Right lobe of liver (tissue), 6 donors: ENCODE measurements around the gene AAGAB. TPM values are rescaled to one million over a fixed set of nuclear protein-coding genes. Genes with fewer than 3 reads are reported as not detected.

Experiments used
- ATAC-seq, 4 donors: fragments of 200-7000 bp; cut with Tn5 transposase; one replicate each; pipeline ENCODE4 v1.9.1; 2020; ENCODE audit warnings: mild to moderate bottlenecking in 4 of 4, moderate library complexity in 4 of 4
- DNase-seq, 3 donors: peaks; one replicate each; pipeline ENCODE4 v3.0.0-alpha.2; 2020
- H3K27ac ChIP-seq, 3 donors: fragments of 200-600 bp; one replicate each; pipeline ENCODE4 v1.8.0; 2022
- H3K27me3 ChIP-seq, 2 donors: fragments of 200-600 bp; one replicate each; pipeline ENCODE4 v1.8.0; 2022
- H3K36me3 ChIP-seq, 4 donors: fragments of 200-600 bp; sonication (generic) in 1 of 4; one replicate each; pipeline versions ENCODE4 v1.5.1 to v1.8.0; 2017 to 2022; ENCODE audit warnings: control low read depth in 1 of 4
- H3K4me1 ChIP-seq, 4 donors: fragments of 200-600 bp; sonication (generic) in 1 of 4; one replicate each; pipeline versions ENCODE4 v1.5.1 to v1.8.0; 2017 to 2022; ENCODE audit warnings: control low read depth in 1 of 4
- H3K4me3 ChIP-seq, 3 donors: fragments of 200-600 bp; one replicate each; pipeline ENCODE4 v1.8.0; 2022
- H3K9me3 ChIP-seq, 4 donors: fragments of 200-600 bp; sonication (generic) in 1 of 4; one replicate each; pipeline versions ENCODE4 v1.5.1 to v1.8.0; 2017 to 2022; ENCODE audit warnings: control low read depth in 1 of 4
- POLR2A ChIP-seq: fragments of 450-650 bp; IDR thresholded peaks from one replicate; pipeline ENCODE4 v1.6.1; 2017; ENCODE audit warnings: antibody characterized with exemption, mild to moderate bottlenecking
- WGBS: methylation state at CpG from one replicate; pipeline ENCODE4 v1.1.6; 2018; ENCODE audit warnings: low coverage, low lambda C conversion rate; ENCODE audit not compliant: insufficient coverage; ENCODE audit errors: missing lambda C conversion rate; 5-methylcytosine and 5-hydroxymethylcytosine counted together
- intact Hi-C, 2 donors: fragments of 100-400 bp; cut with DNase I; formaldehyde crosslinking; loops; one replicate each; pipeline versions ENCODE4 v1.11.2 to v1.14.1; 2022
- total RNA-seq, 6 experiments: library from RNA; depleted of rRNA in 2 of 6; stranded (reverse); fragments of >200 nt in 2 of 6; fragmentation: NEBNext Ultra II Directional in 3 of 6; extraction: Animal tissue kit (Norgen Biotek cat#: 25700) in 3 of 6; gene quantifications; one replicate each; pipeline versions ENCODE4 v1.1.0 to v1.2.4, GENCODE V29; 2016 to 2023
- TF ChIP-seq, protein P1 (sequence below), 4 donors: fragments of 200-600 bp in 3 of 4; fragments of 450-650 bp in 1 of 4; IDR thresholded peaks; one replicate each; pipeline versions ENCODE4 v1.5.1 to v1.8.0; 2016 to 2022; ENCODE audit warnings: antibody characterized with exemption in 4 of 4, mild to moderate bottlenecking in 2 of 4
- donor health status: DM: no; HTN: yes; CAD: no.
- donor health status: DM: no; HTN: no; CAD: no.
- donor health status: DM: no; HTN: no; CAD: no.
- donor health status: DM: no; HTN: yes; CAD: no.
- donor health status: DM: no; HTN: yes; CAD: no.

The AAGAB gene
- total RNA-seq, 6 experiments from 2014 or later, result 11.0 to 15.6 (median 13.6) TPM

DNA sequence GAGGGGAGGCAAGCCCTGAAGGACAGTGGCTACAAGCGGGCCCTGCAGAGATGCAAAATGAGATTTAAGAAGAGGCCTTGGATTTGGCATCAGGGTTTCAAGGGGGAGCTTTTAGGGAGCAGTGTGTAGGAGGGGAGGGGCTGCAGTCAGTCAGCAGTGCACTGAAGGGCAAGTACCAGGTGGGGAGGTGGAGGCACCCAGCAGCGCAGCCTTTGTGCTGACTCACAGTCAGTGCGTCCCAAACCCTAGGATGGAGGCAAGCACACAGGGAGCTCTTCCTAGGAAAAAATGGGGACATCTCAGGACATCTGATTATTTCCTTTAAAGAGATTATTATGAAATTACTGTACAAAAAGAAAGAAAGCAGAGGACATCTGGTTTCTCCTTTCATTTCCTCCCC is 80.0 kb downstream of the AAGAB start:
- 100% methylated on average over 3 of the region's 3 CpGs for WGBS
- no peak overlapping the region for H3K27ac ChIP-seq
- no peak for DNase-seq

DNA sequence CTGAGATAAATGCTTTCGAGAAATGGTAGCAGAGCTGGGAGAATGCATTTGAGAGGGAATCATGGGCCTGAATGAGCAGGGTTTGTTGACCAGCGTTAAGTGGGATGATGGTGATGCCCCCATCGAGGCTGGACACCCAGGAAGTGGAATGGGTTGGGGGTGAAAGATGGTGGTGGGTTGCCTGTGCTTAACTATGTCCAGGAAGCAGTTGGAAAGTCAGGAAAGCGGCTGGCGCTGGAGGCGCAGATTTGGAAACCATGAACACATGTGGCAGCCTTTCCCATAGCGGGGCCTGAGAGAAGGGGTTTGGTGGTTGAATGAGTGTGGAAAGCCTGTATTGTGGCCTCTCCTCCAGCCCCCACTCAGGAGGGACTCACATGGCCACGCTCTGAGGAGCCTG is 80.7 kb downstream of the AAGAB start:
- ATAC-seq (no peak), DNase-seq (no peak)
- H3K36me3 ChIP-seq, result peaks cover 0 to 11% (median 4%) of the 10 kb centered on the region in 4 donors
- no peak overlapping the region for H3K4me3 ChIP-seq
- no peak overlapping the region for H3K27ac ChIP-seq
- WGBS, result 89% methylated on average over 7 of the region's 8 CpGs
- H3K27me3 ChIP-seq, result no peaks in the 10 kb centered on the region
- intact Hi-C loops, result loop anchor here in 1 of 2 donors (10.0 kb wide), 1 partner anchor 99 kb away; no protein-coding TSS in a partner anchor
- H3K4me1 ChIP-seq, result no peaks in the 10 kb centered on the region
- no peaks in the 10 kb centered on the region for H3K9me3 ChIP-seq
- no peak for TF ChIP-seq POLR2A
- TF ChIP-seq, protein P1, sequence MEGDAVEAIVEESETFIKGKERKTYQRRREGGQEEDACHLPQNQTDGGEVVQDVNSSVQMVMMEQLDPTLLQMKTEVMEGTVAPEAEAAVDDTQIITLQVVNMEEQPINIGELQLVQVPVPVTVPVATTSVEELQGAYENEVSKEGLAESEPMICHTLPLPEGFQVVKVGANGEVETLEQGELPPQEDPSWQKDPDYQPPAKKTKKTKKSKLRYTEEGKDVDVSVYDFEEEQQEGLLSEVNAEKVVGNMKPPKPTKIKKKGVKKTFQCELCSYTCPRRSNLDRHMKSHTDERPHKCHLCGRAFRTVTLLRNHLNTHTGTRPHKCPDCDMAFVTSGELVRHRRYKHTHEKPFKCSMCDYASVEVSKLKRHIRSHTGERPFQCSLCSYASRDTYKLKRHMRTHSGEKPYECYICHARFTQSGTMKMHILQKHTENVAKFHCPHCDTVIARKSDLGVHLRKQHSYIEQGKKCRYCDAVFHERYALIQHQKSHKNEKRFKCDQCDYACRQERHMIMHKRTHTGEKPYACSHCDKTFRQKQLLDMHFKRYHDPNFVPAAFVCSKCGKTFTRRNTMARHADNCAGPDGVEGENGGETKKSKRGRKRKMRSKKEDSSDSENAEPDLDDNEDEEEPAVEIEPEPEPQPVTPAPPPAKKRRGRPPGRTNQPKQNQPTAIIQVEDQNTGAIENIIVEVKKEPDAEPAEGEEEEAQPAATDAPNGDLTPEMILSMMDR (IDR thresholded peaks at IDR 0.05), result no peak

More for the DNA sequence above, 80.0 kb downstream of the AAGAB start:
- Histone ChIP-seq H3K27me3 (no peaks in the 10 kb centered on the region), H3K4me3 (no peak overlapping the region), H3K36me3 (peaks cover 0 to 13% (median 4%) of the 10 kb centered on the region in 4 donors), H3K9me3 (no peaks in the 10 kb centered on the region), H3K4me1 (no peaks in the 10 kb centered on the region)
- intact Hi-C loops, result loop anchor here in 1 of 2 donors (10.0 kb wide), 1 partner anchor 100 kb away; no protein-coding TSS in a partner anchor
- TF ChIP-seq, protein P1 (IDR thresholded peaks at IDR 0.05), result no peak
- no peak for TF ChIP-seq POLR2A
- ATAC-seq, result no peak

DNA sequence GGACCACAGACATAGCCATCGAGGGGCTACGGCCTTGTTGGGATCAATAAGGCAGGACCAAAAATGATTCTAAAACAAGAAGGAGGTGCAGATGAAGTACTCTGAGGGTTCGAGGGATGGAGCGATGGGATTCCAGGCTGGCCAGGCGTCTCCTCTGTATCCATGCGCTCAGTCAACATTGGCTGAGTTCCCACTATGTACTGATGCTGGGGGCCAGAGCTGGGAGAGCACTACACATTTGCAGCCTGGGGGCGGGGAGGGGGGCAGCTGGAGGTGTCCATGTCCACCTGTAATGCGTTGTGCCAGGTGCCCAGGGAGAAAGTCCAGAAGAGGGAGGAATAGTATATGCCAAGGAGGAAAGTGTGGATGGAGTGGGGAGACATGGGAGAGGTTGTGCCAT is 81.5 kb downstream of the AAGAB start:
- WGBS, result 79% methylated on average over 8 of the region's 8 CpGs
- TF ChIP-seq, protein P1 (IDR thresholded peaks at IDR 0.05), result no peak
- no peak for TF ChIP-seq POLR2A
- no peak for DNase-seq
- H3K9me3 ChIP-seq, result no peaks in the 10 kb centered on the region
- no peak overlapping the region for H3K4me3 ChIP-seq
- no peak overlapping the region for H3K27ac ChIP-seq
- intact Hi-C loops, result loop anchor here in 1 of 2 donors (10.0 kb wide), 1 partner anchor 98 kb away; no protein-coding TSS in a partner anchor
- peaks cover 0 to 7% (median 1%) of the 10 kb centered on the region in 4 donors for H3K4me1 ChIP-seq
- H3K27me3 ChIP-seq, result no peaks in the 10 kb centered on the region
- no peak for ATAC-seq
- H3K36me3 ChIP-seq, result peaks cover 0 to 7% (median 3%) of the 10 kb centered on the region in 4 donors

DNA sequence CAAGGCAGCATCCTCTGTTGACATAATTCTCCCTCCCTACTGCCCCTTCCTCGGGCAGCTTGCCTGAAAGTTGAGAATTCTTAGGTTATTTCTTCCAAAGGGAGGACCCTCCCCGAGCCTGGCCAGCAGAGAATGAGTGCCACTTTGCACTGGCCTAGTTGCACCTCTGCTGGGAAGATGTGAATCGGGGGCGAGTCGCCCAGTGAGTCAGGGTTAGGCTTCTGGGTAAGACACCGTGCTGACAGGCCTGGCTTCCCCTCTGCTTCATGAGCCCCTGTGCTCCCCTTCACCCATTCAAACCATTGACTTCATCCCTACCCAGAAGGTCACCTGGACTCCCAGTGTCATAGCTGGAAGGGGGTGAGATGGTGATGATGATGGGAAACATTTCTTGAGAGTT is 82.3 kb downstream of the AAGAB start:
- no CpG with 5 or more reads among the region's 6 CpGs for WGBS
- peaks cover 0 to 16% (median 3%) of the 10 kb centered on the region in 4 donors for H3K4me1 ChIP-seq
- TF ChIP-seq POLR2A, result no peak
- TF ChIP-seq, protein P1 (IDR thresholded peaks at IDR 0.05), result no peak

More for the DNA sequence above, 82.3 kb downstream of the AAGAB start:
- Histone ChIP-seq H3K9me3 (no peaks in the 10 kb centered on the region), H3K36me3 (peaks cover 0 to 7% (median 3%) of the 10 kb centered on the region in 4 donors), H3K27me3 (no peaks in the 10 kb centered on the region), H3K27ac (no peak overlapping the region), H3K4me3 (no peak overlapping the region)
- no peak for ATAC-seq
- no peak for DNase-seq
- intact Hi-C loops, result loop anchor here in 1 of 2 donors (10.0 kb wide), 1 partner anchor 97 kb away; no protein-coding TSS in a partner anchor
